Measurements from ENCODE around the gene CAP1.
"Not testable (repeated sequence)": the region's sequence is repeated elsewhere in the genome, so short reads cannot be mapped to it uniquely, and the experiment has no call there.

The CAP1 gene

GRCh38 chr1:40040511-40041465 is at the start of gene CAP1:
TSS of gene CAP1 (plus strand) at chr1:40040729. CDS start at chr1:40059347, 18,618 bp downstream.
- DNase-seq, result peak; percentile 100

GRCh38 chr1:39992234-39992633 is 48.3 kb upstream of the CAP1 start:
- no peak for DNase-seq

GRCh38 chr1:39992888-39993287 is 47.6 kb upstream of the CAP1 start:
- no peak for DNase-seq

DNA sequence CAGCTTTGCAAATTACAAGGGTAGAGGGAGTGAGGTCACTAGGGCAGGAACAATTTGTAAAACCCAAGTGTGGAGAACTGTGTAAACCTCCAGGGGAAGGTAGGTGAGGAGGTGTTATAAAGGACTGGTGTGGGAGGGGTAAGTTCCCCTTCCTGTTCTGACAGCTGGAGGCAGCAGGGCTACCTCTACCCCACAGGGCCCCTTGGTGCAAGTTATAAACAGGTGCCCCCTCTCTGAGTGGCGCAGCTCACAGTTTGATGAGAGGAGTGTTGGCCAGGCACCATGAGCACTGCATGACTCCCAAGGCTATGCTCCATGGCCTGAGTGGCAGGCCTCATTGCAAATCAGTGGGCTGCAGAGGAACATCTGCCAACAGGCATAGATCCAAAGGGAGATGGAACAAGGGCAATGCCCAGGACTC is 44.5 kb upstream of the CAP1 start:
- no peak for DNase-seq

DNA sequence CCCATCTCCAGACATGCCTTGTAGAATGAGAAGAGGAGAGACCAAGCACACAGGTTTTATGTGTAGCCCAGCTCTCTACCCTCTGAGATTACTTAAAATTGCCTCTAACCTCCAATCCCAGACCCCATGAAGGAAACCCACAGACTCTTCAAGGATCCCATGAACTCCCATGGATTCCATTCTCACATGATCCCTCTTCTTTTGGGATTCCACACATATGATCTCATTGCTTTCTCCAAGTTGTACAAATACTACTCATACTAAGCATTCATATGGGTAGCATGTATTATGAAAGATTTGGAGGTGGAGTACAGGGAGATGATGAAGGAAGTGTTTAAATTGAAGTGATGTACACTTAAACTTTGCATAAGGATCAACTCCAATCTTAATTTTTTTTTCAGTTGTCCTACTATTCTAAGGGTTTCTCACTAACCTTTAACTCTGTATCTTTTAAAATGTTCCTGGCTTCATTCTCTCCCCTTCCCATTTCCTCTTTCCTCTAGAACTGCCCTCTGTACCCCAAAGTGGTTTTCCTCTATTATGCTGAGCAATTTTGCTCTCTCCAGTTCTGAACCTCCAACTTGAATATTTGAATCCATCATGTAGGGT is 44.0 kb upstream of the CAP1 start:
- no peak for DNase-seq

GRCh38 chr1:40001456-40001855 is 39.1 kb upstream of the CAP1 start:
- no peak for DNase-seq

- no peak for DNase-seq
Observed at GRCh38 chr1:40003156-40004093, 37.1 kb upstream of the CAP1 start.

DNA sequence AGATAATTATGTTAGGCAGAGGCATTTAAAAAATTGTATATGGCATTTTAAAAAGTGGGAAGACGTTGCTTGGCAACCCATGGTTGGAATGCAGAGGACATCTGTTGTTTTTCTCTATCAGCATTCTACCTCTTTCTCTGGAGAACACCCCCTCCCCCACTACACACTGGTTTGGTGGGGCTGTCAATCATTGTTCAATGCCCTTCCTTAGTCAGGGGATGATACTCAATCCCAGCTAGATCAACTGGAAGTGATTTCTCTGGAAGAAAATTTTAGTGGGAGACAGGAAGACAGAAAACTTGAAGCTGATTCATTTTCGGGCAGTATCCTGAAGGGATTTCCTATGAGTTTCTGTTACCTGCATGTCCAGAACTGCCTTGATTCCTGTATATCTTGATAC is 35.7 kb upstream of the CAP1 start:
- no peak for DNase-seq

- DNase-seq, result not testable (repeated sequence)
Observed at GRCh38 chr1:40007481-40008034, 33.0 kb upstream of the CAP1 start.

- DNase-seq, result no peak
Observed at GRCh38 chr1:40011198-40011597, 29.3 kb upstream of the CAP1 start.

DNA sequence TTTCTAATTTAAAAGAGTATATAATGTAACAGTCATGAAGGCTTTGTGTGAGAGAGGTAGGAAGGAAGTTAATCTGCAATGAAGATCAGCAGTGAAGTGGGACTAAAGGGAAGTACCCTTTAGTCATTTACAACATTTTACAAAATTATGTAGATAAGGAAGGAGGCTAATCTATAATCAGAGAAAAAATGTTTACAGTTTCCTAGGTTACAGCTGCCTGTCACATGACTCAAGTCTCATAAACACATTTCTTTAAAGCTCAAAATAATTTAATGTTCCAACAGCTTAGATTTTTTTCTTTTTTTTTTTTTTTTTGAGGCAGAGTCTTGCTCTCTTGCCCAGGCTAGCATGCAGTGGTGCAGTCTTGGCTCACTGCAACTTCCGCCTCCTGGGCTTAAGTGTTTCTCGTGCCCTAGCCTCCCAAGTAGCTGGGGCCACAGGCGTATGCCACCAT is 26.2 kb upstream of the CAP1 start:
- no peak for DNase-seq

- peak; percentile 46 for DNase-seq
Observed at GRCh38 chr1:40014812-40015594, 25.5 kb upstream of the CAP1 start.

- no peak for DNase-seq
Observed at GRCh38 chr1:40017951-40018575, 22.5 kb upstream of the CAP1 start.

- no peak for DNase-seq
Observed at GRCh38 chr1:40020447-40021085, 20.0 kb upstream of the CAP1 start.

DNA sequence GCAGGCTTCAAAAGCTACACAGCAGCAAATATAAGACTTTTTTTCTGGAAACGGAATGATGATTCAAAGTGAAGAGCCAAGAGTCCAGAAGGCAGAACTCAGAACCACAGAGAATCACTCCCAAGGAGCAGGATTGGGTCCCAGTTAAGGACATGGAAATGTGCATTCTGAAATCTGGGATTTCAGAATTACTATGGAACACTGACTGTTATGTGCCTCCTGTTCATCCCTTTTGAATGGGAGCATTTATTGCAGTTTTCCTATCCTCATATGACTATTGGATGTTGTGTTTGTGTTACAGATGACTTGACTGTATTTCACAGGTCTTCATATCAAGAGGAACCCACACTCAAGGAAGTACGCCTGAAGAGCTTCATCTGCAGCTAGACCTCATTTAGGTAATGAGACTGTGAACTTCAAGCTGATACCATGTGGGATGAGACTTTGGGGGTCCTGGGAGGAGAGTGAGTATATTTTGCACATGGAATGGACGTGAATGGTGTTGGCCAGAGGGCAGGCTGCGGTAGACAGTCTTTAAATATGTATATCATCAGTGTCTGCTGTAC is 17.1 kb upstream of the CAP1 start:
- no peak for DNase-seq

- DNase-seq, result no peak
Observed at GRCh38 chr1:40024671-40025070, 15.9 kb upstream of the CAP1 start.

DNA sequence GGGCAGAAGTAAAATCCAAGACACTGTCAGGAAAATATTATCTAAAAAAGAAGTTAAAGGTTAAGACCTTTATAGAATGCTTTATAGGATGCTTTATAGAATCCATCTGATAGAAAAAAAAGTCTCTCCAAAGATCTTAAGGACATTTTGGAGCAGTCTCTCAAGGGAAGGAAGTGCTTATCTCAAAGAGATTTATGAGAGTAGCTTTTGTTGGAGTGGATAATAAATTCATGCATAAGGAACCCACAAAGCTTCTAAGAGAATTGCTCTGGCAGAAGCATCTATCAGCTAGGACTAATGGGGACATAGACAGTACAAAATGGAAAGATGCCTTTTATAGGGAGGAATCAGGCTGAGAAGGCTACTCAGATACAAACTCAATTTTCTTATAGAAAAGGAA is 12.9 kb upstream of the CAP1 start:
- DNase-seq, result no peak

DNA sequence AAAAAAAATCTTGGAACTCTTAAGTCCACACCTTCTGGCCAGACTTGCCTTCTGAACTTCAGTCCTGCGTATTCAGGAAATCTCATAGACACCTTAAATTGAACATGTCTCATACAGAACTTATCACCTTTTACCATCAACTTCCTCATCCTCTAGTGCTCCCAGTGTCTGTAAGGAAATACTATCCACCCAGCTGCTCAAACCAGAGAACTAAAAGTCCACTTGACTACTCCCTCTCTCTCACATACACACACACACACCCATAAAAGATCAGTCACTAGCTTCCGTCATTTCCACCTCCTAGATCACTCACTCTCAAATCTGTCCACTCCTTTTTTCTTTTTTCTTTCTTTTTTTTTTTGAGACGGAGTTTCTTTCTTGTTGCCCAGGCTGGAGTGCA is 10.9 kb upstream of the CAP1 start:
- no peak for DNase-seq

- DNase-seq, result no peak
Observed at GRCh38 chr1:40030528-40031135, 9.9 kb upstream of the CAP1 start.

Data from stimulated activated CD8-positive, alpha-beta memory T cell treated with anti-CD3 and anti-CD28 coated beads, Interleukin-4, amount 100 ng/mL, for 48 hours (primary cell).